HG02938 (cell line): ENCODE measurements around the gene LARP4B.

Source experiments
- ATAC-seq: cut with Tn5 transposase; IDR thresholded peaks from one replicate; pipeline ENCODE4 v1.9.1; 2021; ENCODE audit warnings: mild to moderate bottlenecking, moderate library complexity; ENCODE audit not compliant: unreplicated experiment

The LARP4B gene

DNA sequence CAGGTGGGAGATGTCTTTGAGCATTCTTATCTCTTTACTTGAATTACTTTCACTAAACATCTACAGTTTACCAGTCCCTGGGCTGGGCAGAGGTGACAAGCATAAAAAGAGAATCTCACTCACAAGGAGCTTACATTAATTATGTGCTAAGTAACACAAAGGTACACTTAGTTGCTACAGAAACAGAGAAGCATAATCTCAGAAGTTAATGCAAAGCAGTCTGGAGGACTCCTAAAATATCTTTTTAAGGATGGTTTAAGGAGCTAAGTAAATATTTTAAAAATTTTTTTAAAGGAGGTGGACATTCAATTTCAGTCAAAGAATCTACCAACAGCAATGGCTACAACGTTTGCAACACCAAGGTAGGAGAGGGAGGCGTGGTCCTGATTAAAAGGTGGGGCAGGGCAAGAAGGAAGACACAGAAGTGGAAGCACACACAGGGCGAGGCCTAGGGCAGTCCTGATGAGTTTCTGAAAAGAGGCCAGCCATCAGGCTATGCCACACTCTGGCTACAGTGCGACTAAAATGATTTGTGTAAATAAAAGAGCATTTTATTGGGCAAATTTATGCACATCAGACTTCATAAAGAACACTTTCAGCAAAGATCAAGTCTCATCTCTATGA, 5.3 kb downstream of the LARP4B start:
- no peak for ATAC-seq

- ATAC-seq, result no peak
These were observed 7.0 kb downstream of the LARP4B start for GRCh38 chr10:924524-924859.

DNA sequence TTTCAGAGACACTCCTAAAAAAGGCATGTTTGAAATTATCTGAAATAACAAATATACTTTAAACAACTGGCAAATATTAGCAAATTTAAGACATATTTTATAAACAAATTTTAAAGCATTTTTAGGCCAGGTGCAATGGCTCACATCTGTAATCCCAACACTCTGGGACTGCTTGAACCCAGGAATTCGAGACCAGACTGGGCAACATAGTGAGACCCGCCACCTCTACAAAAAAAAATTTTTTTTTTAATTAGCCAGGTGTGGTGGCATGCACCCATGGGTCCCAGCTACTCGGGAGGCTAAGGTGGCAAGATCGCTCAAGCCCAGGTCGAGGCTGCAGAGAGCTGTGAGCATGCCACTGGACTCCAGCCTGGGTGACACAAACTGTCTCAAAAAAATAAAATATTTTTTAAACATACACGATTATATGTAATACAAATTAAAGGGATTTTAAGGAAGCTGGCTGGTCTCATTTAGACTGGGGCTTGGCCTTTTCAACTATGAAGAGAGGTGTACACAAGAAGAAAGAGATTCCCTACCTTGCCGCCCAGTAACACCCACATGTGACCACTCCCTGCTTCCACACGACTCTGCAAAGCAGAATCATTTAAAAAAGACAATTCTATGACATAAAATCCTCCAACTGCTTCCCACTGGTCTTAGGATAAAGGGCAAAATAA, 7.5 kb downstream of the LARP4B start:
- no peak for ATAC-seq

GRCh38 chr10:921471-922414, 9.8 kb downstream of the LARP4B start:
- ATAC-seq, result no peak

DNA sequence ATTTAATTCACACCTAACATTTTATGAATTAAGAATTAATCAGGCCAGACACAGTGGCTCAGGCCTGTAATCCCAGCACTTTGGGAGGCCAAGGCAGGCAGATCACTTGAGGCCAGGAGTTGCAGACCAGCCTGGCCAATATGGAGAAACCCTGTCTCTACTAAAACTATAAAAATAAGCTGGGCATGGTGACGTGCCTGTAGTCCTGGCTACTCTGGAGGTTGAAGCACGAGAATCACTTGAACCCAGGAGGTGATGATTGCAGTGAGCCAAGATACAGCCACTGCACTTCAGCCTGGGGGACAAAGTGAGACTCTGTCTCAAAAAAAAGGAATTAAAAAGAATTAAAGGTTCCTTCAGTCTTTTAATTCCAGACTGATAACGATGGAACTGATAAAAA, 11.1 kb downstream of the LARP4B start:
- ATAC-seq, result no peak

DNA sequence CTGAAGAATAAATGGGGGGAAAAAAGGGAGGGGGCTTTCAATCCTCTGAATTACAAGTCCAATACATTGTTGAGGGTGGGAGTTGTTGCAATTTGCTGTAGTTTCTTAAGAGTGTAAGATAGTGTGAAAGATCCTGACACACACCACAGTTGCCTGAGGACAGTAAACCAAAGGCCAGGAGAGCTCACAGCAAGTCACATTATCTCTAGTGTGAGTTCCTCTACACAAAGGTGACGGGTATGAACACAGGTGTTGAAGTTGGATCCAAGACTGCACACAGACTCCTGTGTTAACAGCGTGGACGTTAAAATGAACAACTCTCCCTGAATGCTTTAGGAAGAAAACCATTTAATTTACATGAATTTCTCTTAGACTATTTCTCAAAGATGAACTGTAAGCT, 12.0 kb downstream of the LARP4B start:
- ATAC-seq, result no peak

DNA sequence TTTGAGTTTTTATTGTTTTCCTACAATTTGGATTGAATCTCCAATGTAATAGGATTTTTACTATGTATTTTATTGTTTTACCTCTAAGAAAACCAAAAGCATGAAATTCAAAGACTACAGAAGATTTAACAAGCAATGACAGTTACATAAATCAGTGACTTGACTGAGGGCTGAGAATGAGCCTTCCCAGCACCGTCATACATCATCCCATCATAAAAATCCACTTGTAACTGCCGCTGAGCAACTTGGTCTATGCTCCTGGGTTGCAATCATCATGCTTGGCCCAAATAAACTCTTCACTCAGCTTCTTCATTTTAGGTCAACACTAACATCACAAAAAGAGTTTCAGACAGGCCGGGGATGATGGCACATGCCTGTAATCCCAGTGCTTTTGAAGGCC, 13.5 kb downstream of the LARP4B start:
- ATAC-seq, result no peak

GRCh38 chr10:917416-917720, 14.1 kb downstream of the LARP4B start:
- no peak for ATAC-seq

DNA sequence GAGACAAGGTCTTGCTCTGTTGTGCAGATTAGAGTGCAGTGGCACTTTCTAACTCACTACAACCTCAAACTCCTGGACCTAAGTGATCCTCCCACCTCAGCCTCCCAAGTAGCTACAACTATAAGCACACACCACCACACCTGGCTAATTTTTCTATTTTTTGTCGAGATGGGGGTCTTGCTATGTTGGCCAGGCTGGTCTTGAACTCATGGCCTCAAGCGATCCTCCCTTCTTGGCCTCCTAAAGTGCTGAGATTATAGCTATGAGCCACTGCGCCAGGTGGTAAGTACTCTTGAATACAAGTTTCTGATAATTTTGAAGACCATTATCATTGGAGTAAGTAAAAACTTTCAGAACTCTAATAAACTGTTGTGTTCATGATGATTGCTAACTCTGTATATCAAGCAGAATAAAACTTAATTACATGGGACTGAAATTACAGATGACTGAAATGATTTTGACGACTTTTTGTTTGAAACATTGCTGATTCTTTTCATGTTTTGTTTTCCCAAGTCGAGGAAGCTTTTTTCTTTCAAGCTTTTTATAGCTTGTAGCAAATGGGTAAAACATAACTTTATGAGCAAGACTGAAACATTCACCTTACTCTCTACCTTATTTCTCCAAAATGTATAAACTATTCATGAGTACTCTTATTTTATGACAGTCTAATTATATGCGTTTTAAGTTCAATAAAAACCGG, 14.6 kb downstream of the LARP4B start:
- ATAC-seq, result no peak

- no peak for ATAC-seq
These were observed 21.7 kb downstream of the LARP4B start for GRCh38 chr10:909831-910230.

DNA sequence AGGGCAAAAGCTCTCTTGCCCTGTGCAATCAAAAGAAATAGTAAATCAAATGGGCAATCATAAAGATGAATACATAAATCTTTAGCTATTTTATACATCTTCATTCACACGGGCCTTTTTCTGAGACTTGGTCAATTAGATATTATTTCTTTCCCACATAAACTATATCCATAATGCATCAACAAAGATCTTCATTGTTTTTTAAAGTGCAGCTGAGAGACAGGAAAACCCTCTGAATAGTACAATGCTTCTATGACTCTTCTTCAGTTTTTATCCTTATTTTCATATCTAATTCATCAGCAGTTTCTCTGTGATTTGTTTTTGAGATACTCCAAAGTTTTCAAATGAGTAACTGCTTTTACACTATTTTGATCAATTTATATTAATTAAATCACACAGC, 25.5 kb downstream of the LARP4B start:
- no peak for ATAC-seq

- no peak for ATAC-seq
These were observed 26.0 kb downstream of the LARP4B start for GRCh38 chr10:905503-905902.

GRCh38 chr10:904403-904802, 27.1 kb downstream of the LARP4B start:
- ATAC-seq, result no peak

- ATAC-seq, result no peak
These were observed 33.4 kb downstream of the LARP4B start for GRCh38 chr10:898141-898540.

- ATAC-seq, result no peak
These were observed 34.5 kb downstream of the LARP4B start for GRCh38 chr10:896982-897381.

DNA sequence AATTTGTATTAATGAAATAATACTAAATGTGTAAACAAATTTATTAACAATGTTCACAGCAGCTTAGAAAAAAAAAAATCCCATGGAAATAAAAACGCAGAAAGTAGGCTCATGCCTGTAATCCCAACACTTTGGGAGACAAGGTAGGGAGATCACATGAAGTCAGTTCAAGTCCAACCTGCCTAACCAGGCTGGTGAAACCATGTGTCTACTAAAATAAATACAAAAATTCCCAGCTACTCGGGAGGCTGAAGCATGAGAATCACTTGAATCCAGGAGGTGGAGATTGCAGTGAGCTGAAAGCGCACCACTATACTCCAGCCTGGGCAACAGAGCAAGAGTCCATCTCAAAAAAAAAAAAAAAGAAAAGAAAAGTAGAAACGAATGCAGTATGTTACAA, 36.2 kb downstream of the LARP4B start:
- no peak for ATAC-seq

GRCh38 chr10:878895-879294, 52.6 kb downstream of the LARP4B start:
- ATAC-seq, result no peak

DNA sequence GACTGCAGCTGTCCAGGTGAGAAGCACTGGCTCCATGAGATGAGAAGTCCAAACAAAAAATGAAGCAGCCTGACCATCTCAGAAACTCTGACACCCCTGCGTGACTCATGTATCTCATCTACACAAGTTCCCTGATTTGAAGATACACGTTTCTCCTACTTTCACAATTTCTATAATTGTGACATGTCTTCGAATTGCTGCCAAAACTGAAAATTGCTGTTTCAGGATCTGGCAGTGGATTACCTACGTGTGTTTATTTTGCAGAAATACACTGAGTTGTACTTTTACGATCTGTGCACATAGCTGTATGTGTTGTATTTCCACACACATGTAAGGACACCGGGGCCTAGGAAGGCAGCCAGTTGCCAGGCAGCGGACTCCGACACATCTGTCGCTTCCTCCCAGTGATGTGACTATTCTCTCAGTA, 53.2 kb downstream of the LARP4B start:
- no peak for ATAC-seq

DNA sequence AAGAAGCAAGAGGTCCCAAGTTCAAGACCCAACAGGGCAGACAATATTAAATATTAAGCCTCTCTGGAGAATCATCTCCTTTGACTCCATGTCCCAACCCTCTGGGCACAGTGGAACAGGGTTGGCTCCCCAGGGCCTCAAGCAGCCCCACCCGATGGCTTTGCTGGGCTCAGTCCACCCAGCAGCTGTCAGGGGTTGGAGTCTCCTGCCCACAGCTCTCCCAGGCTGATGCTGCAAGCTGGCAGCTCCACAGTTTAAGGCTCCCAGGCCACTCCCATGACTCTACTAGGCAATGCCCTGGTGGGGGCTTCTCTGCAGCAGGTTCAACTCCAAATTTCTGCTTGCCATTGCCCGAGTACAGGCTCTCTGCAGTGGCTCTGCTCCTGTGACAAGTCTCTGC, 55.1 kb downstream of the LARP4B start:
- ATAC-seq, result no peak

DNA sequence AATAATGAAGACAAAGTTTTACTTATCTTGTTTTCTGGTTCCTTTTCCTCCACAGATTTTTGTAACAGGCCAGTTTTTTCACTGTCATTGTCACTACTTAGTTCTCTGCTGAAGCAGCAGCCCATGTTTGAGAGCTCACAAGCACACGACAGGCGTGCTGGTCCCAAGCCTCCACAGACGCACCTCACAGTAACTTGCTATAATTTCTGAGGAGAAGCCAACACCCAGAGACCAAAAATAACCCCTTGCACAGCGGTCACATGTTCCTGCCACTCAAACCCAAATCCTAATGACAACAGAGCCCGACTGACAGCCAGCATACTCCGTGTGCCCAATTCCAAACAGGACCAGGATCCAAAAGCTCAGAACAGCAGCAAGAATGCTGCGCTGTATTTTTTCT, 58.5 kb downstream of the LARP4B start:
- no peak for ATAC-seq

- ATAC-seq, result no peak
These were observed 59.5 kb downstream of the LARP4B start for GRCh38 chr10:871951-872403.
